SK-N-MC (cell line): ENCODE results near the gene CROCC.

Experiments used
- EZH2 ChIP-seq: fragments of 200-600 bp; sonication (generic); IDR thresholded peaks from one replicate; pipeline ENCODE4 v1.6.1; 2017; ENCODE audit warnings: antibody characterized with exemption
- POLR2AphosphoS5 ChIP-seq: IDR thresholded peaks from 2 replicates; pipeline ENCODE4 v1.6.1; 2012; ENCODE audit warnings: mild to moderate bottlenecking, low read depth, low read length, borderline replicate concordance

DNA sequence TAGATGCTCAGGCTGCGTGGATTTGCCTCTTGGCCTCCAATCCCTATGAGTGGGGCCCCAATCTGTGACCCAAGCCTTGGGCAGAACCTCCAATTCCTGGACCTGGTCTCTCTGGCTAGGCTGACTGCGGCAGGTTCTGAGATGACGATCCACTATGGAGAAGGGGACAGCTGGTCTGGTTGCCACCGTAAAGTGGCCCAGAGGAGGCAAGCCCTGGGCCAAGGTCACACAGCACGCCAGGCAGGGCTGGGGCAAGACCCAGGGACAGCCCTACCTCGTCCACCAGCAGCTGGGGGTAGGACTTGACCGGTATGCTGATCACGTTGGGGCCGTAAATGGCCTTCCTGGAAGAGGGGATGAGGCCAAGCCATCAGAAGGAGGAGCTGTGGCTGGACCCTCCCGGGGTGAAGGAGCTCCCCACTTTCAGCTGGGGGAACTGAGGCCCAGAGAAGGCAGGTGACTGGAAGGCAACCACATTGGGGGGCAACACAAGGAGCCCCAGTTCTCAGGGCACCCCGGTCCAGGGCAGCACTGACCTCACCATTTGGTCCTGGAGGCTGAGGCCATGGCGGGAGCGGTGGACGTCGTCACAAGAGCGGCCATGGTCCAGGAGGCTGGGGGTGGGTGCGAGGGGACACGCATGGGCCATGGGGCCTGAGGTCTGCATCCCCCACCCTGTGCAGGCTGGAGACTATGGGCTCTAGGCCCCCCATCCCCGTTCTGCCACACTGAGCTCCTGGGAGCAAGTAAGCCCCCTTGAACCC is 80.2 kb downstream of the CROCC start:
- TF ChIP-seq POLR2AphosphoS5 (no peak), EZH2 (no peak)
